ENCODE results near the gene HMCN1. TPM values are rescaled to one million over a fixed set of nuclear protein-coding genes. Genes with fewer than 3 reads are reported as not detected.

The HMCN1 gene
- total and polyA plus RNA-seq, 2 donors from 2014 or later = 0.97 to 2.7 TPM

DNA sequence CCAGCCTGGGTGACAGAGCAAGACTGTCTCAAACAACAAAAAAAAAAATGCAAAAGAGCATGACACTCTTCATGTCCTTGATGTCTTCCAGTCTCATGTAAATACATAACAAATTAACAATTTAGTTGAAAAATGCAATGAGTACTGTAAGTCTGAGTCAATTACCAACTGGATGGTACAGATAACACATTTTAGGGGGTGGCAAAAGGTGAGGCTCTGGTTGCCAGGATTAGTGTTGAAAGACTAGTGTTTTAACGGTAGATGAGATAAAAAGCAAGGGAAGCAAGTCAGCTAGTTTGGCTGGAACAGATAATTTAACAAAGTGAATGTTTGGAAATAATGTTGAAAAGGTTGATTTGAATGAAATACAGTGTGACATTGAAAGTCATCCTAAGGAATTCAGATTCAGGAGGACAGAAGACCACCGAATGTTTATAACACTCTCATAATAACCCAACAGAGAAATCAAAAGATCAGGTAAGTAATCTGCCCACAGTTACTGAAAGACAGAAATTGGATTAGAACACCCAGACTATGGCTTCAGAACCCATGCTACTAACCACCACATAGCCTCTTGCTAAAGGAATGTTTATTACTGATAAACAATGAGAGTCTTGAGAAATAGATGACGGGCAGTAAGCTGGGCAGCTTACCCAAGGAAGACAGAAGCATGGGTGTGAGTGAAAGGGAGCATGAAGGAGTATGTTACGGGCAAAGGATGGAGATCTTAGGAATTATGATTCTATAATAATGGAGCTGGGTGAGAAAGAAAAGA lies 312.4 kb downstream of the HMCN1 start:
- no peaks in the 10 kb centered on the region for H3K27me3 ChIP-seq (ENCODE audit: control insufficient read depth, insufficient read depth, low read length)
- H3K27ac ChIP-seq (ENCODE audit: low read depth in 2 of 2, low read length in 2 of 2) = no peak overlapping the region
- H3K4me1 ChIP-seq (ENCODE audit: control insufficient read depth in 2 of 3, insufficient read depth in 2 of 3, low read depth in 1 of 3, low read length in 3 of 3) = no peaks in the 10 kb centered on the region
- FAIRE-seq (no peak), DNase-seq (no peak)
- TF ChIP-seq, protein P1, sequence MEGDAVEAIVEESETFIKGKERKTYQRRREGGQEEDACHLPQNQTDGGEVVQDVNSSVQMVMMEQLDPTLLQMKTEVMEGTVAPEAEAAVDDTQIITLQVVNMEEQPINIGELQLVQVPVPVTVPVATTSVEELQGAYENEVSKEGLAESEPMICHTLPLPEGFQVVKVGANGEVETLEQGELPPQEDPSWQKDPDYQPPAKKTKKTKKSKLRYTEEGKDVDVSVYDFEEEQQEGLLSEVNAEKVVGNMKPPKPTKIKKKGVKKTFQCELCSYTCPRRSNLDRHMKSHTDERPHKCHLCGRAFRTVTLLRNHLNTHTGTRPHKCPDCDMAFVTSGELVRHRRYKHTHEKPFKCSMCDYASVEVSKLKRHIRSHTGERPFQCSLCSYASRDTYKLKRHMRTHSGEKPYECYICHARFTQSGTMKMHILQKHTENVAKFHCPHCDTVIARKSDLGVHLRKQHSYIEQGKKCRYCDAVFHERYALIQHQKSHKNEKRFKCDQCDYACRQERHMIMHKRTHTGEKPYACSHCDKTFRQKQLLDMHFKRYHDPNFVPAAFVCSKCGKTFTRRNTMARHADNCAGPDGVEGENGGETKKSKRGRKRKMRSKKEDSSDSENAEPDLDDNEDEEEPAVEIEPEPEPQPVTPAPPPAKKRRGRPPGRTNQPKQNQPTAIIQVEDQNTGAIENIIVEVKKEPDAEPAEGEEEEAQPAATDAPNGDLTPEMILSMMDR (IDR thresholded peaks at IDR 0.05; ENCODE audit: borderline replicate concordance, extremely low read depth, insufficient read depth) = no peak
- no peak overlapping the region for H3K9ac ChIP-seq (ENCODE audit: low read length in 3 of 3)
- H3K9me3 ChIP-seq (ENCODE audit: control insufficient read depth in 2 of 3, insufficient read depth in 1 of 3, low read length in 3 of 3) = no peaks in the 10 kb centered on the region
- no peaks in the 10 kb centered on the region for H3K36me3 ChIP-seq (ENCODE audit: control insufficient read depth in 2 of 3, insufficient read depth in 3 of 3, low read length in 3 of 3)
- no peak overlapping the region for H3K4me3 ChIP-seq (ENCODE audit: low read length in 3 of 3)
- intact Hi-C loops (cut with DNase I) = no loop called here

DNA sequence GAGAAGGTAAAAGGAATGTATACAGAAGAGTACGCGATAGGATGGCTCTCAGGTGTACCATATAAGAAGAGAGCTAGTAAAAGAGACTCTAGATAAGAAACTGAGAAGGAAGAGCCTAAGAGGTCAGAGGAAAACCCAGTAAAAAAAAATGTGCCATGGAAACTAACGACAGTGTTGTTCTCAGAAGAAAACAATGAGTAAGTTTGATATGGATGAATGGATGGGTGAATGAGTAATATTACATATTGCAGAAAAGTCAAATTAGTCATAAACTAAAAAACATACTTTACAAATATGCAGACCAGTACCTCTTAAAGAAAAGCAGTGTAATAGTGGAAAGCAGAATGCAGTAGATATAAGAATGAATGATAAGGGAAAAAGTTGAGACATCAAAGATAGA lies 316.2 kb downstream of the HMCN1 start:
- no peak overlapping the region for H3K27ac ChIP-seq (ENCODE audit: low read depth in 2 of 2, low read length in 2 of 2)
- H3K9me3 ChIP-seq (ENCODE audit: control insufficient read depth in 2 of 3, insufficient read depth in 1 of 3, low read length in 3 of 3) = no peaks in the 10 kb centered on the region
- H3K36me3 ChIP-seq (ENCODE audit: control insufficient read depth in 2 of 3, insufficient read depth in 3 of 3, low read length in 3 of 3) = no peaks in the 10 kb centered on the region
- no peak overlapping the region for H3K9ac ChIP-seq (ENCODE audit: low read length in 3 of 3)
- H3K4me1 ChIP-seq (ENCODE audit: control insufficient read depth in 2 of 3, insufficient read depth in 2 of 3, low read depth in 1 of 3, low read length in 3 of 3) = no peaks in the 10 kb centered on the region
- DNase-seq (no peak), FAIRE-seq (no peak)
- TF ChIP-seq, protein P1 (IDR thresholded peaks at IDR 0.05; ENCODE audit: borderline replicate concordance, extremely low read depth, insufficient read depth) = no peak
- H3K27me3 ChIP-seq (ENCODE audit: control insufficient read depth, insufficient read depth, low read length) = no peaks in the 10 kb centered on the region
- H3K4me3 ChIP-seq (ENCODE audit: low read length in 3 of 3) = no peak overlapping the region
- intact Hi-C loops (cut with DNase I) = no loop called here

DNA sequence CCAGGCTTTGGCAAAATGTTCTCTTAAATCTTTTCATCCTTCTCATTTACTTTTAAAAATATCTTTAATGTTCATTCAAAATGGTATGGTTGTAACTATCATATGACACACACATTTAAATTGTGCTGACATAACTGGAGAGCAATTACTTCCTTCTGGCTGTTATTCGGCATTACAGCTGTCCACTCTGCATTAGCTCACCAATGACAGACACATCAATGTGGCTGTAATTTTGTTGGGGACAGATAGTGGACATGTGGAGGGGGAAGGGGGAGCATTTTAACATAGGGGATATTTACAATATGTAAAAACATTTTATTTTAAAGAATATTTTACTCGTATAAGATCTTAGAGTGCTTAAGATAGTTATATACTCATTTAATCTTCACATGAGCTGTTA lies 319.8 kb downstream of the HMCN1 start:
- no peak for DNase-seq
- Histone ChIP-seq H3K4me1 (ENCODE audit: control insufficient read depth in 2 of 3, insufficient read depth in 2 of 3, low read depth in 1 of 3, low read length in 3 of 3) (peaks cover 0 to 9% (median 0%) of the 10 kb centered on the region in 3 donors), H3K27ac (ENCODE audit: low read depth in 2 of 2, low read length in 2 of 2) (no peak overlapping the region), H3K27me3 (ENCODE audit: control insufficient read depth, insufficient read depth, low read length) (no peaks in the 10 kb centered on the region), H3K9me3 (ENCODE audit: control insufficient read depth in 2 of 3, insufficient read depth in 1 of 3, low read length in 3 of 3) (no peaks in the 10 kb centered on the region), H3K4me3 (ENCODE audit: low read length in 3 of 3) (no peak overlapping the region), H3K36me3 (ENCODE audit: control insufficient read depth in 2 of 3, insufficient read depth in 3 of 3, low read length in 3 of 3) (no peaks in the 10 kb centered on the region), H3K9ac (ENCODE audit: low read length in 3 of 3) (no peak overlapping the region)
- TF ChIP-seq, protein P1 (IDR thresholded peaks at IDR 0.05; ENCODE audit: borderline replicate concordance, extremely low read depth, insufficient read depth) = no peak
- FAIRE-seq = no peak
- intact Hi-C loops (cut with DNase I) = no loop called here

Data from kidney (tissue), 14 donors.